GM12892 (cell line): ENCODE data around the gene TMEM187.
A peak's percentile ranks its signal among the peaks of the same experiment; 100 is the strongest.

ENCODE experiments used
- DNase-seq: peaks from one replicate; pipeline ENCODE4 v3.0.0; 2011; ENCODE audit not compliant: insufficient read length
- FAIRE-seq: peaks from 2 replicates; lab custom pipeline; 2011; peaks lifted over from hg19 to GRCh38; lab: Jason Lieb, UNC
- POLR2A ChIP-seq: IDR thresholded peaks from 2 replicates; pipeline ENCODE4 v1.6.1; 2011; ENCODE audit warnings: low read depth, low read length, control low read depth
- POLR2AphosphoS5 ChIP-seq: IDR thresholded peaks from 2 replicates; pipeline ENCODE4 v1.6.1; 2011; ENCODE audit warnings: low read depth, low read length, control low read depth
- TAF1 ChIP-seq: IDR thresholded peaks from 2 replicates; pipeline ENCODE4 v1.6.1; 2011; ENCODE audit warnings: low read depth, mild to moderate bottlenecking, control low read depth, low read length, borderline replicate concordance

The TMEM187 gene

GRCh38 chrX:153948847-153949805 is 23.4 kb upstream of the TMEM187 start:
- DNase-seq (no peak), FAIRE-seq (no peak)
- TF ChIP-seq POLR2A: no peak
- TF ChIP-seq TAF1: no peak
- TF ChIP-seq POLR2AphosphoS5: no peak

GRCh38 chrX:153950127-153950526 is 22.4 kb upstream of the TMEM187 start:
- FAIRE-seq (no peak), DNase-seq (no peak)
- TF ChIP-seq POLR2A (no peak; the same call in 1 of the 2 replicates), TAF1 (no peak)

DNA sequence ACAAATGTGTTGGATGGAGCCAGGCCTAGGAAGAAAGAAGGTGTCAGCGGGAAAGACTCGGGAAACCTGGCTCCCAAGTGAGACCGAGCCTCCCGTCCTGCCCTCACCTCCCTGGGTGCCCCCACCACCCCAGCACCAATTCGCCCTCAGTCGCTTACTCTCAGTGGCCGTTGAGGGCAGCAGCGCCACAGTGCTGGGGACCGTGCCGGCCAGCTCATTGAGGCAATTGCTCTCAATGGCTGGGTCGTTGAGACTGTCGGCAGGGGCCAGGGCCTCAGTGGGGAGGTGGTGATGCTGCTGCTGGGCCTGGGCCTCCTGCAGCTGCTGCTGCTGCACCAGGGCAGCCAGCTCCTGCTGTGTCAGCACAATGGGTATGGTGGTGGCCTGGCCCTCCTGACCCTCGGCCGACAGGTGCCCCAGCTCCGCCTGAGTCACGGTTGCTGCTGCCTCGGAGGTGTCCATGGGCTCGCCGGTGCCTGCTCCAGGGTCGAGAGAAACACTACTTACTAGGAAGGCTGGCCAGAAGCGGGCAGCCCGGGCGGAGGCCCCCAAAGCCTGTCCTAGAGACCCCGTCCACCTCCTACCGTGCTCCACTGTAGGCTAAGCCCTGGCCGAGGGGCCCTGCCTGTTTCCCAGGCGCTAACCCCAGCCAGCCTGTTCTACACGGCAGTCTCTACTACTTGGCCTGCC is 20.7 kb upstream of the TMEM187 start:
- FAIRE-seq (no peak), DNase-seq (no peak)
- no peak for TF ChIP-seq POLR2AphosphoS5
- no peak for TF ChIP-seq TAF1
- no peak for TF ChIP-seq POLR2A

DNA sequence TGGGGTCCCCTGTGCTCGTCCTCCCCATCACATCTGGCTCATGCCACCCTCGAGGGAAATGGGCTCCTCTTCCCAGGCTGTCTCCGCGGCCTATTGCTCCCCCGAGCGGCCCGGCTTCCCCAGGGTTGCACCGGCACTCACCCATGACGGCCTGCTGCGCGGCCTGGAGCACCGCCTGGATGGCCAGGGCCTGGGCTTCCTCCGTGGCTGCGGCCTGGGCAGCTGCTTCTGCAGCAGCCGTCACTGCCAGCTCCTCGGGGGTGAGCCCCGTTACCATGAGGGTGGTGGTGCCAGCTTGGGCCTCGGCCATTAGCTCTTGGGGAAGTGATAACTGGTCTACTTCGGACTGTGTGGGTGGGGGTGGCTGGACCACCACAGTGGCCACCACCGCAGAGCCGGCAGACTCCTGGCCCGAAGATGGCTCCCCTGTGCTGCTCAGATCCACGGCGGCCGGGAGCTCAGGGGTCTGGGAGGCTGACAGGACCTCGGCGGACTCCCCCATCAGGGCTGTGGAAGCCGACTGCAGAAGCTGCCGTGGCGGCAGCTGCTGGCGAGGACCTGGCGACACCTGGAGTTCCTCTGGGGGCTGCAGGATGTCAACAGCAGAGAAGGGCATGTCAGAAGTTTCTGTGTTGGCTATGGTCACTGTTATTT is 20.1 kb upstream of the TMEM187 start:
- DNase-seq (no peak), FAIRE-seq (no peak)
- TF ChIP-seq POLR2AphosphoS5 (no peak), TAF1 (no peak), POLR2A (no peak)

DNA sequence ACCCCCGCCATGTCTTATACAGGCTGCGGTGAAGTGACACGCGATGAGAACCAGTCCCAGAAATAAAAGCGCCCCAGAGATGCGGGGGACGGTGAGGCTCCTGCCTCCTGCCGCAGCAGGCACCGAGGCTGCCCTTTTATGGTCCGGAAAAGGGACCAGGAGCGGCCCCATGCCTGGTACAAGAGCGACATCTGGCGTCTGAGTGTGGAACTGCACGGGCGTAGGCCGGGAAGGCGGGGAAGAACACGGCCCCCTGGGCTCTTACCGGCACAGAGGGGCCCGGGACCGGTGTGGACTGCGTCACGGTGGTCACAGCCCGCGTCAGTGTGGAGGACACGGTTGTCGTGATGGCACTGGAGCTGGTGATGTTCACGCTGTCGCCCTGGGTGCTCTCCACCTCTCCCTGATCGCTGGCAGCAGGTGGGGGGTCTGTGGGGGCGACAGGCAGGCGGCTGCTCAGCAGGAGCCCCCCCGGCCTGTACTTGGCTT is 19.2 kb upstream of the TMEM187 start:
- FAIRE-seq (peak; percentile 95), DNase-seq (peak; percentile 96)
- TF ChIP-seq POLR2AphosphoS5 (0 out of 2 replicates have a peak, but pooled peaks have one; percentile 29), TAF1 (no peak)

GRCh38 chrX:153953892-153954557 is 18.5 kb upstream of the TMEM187 start:
- no peak for FAIRE-seq
- DNase-seq: no peak
- no peak for TF ChIP-seq POLR2AphosphoS5
- no peak for TF ChIP-seq TAF1
- 0 out of 2 replicates have a peak, but pooled peaks have one; percentile 46 for TF ChIP-seq POLR2A

DNA sequence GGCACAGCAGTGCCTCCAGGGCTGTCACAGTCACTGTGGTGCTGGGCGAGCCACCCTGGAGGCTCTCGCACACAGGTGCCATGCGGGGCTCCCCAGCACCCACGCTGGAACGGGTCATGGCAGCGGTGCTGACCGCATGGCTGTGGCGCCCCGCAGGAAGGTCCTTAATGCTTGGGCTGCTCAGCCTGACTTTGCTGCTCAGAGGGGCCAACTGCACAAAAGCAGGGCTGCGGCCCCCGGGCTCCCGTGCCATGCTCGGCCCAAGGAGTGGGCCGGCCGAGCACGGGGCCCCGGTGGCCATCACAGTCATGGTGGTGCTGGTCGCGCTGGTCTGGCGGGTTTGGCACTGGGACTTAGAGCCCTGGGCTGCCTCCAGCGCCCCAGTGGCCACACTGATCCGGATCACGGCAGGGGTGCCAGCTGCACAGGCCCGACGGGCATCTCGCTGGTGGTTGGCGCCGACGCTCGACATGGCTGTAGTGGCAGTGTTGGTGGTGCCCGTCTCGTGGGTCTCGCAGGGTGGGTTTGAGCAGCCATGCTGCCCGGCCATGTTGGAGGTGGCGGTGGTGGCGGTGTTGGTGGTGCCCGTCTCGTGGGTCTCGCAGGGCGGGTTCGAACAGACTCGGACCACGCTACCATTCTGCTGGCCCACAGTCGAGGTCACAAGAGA is 17.9 kb upstream of the TMEM187 start:
- FAIRE-seq: no peak
- TF ChIP-seq TAF1 (no peak), POLR2AphosphoS5 (peak; percentile 10; the same call in 1 of the 2 replicates)
- DNase-seq: no peak

DNA sequence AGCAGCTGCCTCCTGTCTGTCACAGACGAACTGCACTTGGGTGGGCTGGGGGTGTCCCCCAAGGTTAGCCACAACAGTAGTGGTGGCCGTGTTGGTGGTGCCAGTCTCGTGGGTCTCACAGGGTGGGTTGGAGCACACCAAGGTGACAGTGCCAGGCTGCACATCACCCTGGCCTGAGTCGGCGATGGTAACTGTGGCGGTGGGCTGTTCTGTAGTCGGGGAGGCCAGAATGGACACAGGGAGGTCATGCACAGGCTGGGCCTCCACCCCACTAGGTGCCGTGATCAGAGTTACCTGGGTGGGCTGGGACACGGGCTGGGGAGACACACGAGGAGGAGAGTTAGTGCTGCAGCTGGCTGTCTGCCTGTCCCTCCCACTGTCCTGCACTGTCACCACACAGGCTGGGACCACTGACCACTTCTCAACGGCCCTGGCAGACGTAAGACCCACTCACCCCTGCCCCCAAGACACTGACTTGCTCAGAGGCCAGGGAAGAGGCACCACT is 17.3 kb upstream of the TMEM187 start:
- peak; percentile 20; the same call in 1 of the 2 replicates for TF ChIP-seq POLR2AphosphoS5
- no peak for TF ChIP-seq POLR2A
- DNase-seq (no peak), FAIRE-seq (no peak)

DNA sequence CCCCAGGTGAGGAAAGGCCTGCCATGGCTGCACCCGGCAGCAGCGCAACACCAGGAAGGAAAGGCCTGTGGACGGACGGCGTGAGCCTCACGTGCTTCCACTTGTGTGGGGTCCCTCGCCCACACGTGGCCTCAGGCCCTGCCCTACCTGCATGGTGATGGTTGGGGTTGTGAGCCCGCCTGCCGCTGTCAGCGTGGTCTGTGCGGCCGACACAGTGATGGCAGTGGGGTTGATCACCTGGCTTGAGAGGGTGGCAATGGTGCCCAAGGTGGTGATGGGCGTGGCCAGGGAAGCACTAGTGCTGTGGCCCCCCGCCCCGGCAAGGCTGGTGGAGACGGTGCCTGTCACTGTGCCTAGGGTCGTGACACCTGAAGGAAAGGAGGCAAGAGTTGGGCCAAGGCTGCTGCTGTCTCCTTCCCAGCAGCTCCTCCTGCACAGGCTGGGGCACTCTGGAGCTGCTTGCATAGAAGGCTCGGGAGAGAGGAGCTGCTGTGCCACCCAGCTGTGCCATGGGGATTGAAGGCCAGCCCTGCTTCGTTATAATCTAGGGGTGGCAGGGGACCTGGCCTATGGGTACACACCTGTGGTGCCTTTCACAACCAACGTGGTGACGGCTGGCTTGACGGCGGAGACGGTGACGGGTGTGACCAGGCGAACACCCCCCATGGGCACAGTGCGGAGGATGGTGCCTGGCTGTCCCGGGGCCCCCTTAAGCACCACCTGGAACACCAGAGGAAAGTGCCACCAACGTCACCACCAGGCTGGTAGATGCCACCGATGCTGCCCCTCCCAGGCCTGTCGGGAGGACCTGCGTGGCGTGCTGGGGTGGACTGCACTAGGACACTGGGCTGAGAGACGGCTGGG is 16.3 kb upstream of the TMEM187 start:
- TF ChIP-seq POLR2AphosphoS5 (no peak), TAF1 (no peak), POLR2A (0 out of 2 replicates have a peak, but pooled peaks have one; percentile 6)
- DNase-seq (no peak), FAIRE-seq (no peak)

DNA sequence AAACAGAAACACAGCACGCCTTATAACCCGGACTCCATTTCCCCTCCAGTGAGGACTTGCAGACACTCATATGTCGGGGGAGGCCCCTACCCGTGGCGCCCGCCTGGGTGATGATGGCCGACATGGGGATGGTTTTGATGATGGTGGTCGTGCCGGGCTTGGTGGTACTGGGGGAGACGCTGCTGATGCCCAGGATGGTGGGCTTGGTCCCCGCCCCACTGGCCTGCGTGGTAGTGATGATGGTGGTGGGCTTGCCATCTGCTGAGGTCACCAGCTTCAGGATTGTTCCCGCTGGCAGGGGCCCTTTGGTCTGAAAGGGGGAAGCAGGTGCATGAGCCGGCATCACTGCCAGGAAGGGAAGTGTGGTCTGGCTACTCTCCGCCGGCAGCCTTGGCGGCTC is 15.3 kb upstream of the TMEM187 start:
- DNase-seq (no peak), FAIRE-seq (no peak)
- TF ChIP-seq POLR2AphosphoS5: no peak; the same call in 1 of the 2 replicates
- no peak for TF ChIP-seq TAF1
- TF ChIP-seq POLR2A: no peak
